ENCODE data around the gene TTC39B. TPM values are rescaled to one million over a fixed set of nuclear protein-coding genes. Genes with fewer than 3 reads are reported as not detected.
A peak's percentile ranks its signal among the peaks of the same experiment; 100 is the strongest.
"Not testable (repeated sequence)": the region's sequence is repeated elsewhere in the genome, so short reads cannot be mapped to it uniquely, and the experiment has no call there.

TTC39B gene
- polyA plus RNA-seq, 4 donors, result 8.2 to 9.8 (median 8.3) TPM

- no peak for DNase-seq (ENCODE audit: low read depth in 4 of 4, low spot score in 3 of 4)
These were observed 35.6 kb downstream of the TTC39B start for GRCh38 chr9:15271403-15271802.

GRCh38 chr9:15268782-15269181 is 38.2 kb downstream of the TTC39B start:
- no peak for DNase-seq (ENCODE audit: low read depth in 4 of 4, low spot score in 3 of 4)

- DNase-seq (ENCODE audit: low read depth in 4 of 4, low spot score in 3 of 4), result no peak
These were observed 38.7 kb downstream of the TTC39B start for GRCh38 chr9:15268317-15268716.

GRCh38 chr9:15264918-15265317 is 42.1 kb downstream of the TTC39B start:
- DNase-seq (ENCODE audit: low read depth in 4 of 4, low spot score in 3 of 4), result no peak

GRCh38 chr9:15262581-15262980 is 44.4 kb downstream of the TTC39B start:
- no peak for DNase-seq (ENCODE audit: low read depth in 4 of 4, low spot score in 3 of 4)

- no peak for DNase-seq (ENCODE audit: low read depth in 4 of 4, low spot score in 3 of 4)
These were observed 50.6 kb downstream of the TTC39B start for GRCh38 chr9:15256426-15256825.

- no peak for DNase-seq (ENCODE audit: low read depth in 4 of 4, low spot score in 3 of 4)
These were observed 53.2 kb downstream of the TTC39B start for GRCh38 chr9:15253786-15254185.

- DNase-seq (ENCODE audit: low read depth in 4 of 4, low spot score in 3 of 4), result no peak
These were observed 53.8 kb downstream of the TTC39B start for GRCh38 chr9:15253197-15253596.

GRCh38 chr9:15249981-15250380 is 57.0 kb downstream of the TTC39B start:
- DNase-seq (ENCODE audit: low read depth in 4 of 4, low spot score in 3 of 4), result no peak

GRCh38 chr9:15249042-15249818 is 57.8 kb downstream of the TTC39B start:
- peak in 2 of 4 donors; percentile 18 to 24 for DNase-seq (ENCODE audit: low read depth in 4 of 4, low spot score in 3 of 4)

GRCh38 chr9:15248621-15249020 is 58.4 kb downstream of the TTC39B start:
- DNase-seq (ENCODE audit: low read depth in 4 of 4, low spot score in 3 of 4), result no peak

GRCh38 chr9:15248081-15248480 is 58.9 kb downstream of the TTC39B start:
- no peak for DNase-seq (ENCODE audit: low read depth in 4 of 4, low spot score in 3 of 4)

- DNase-seq (ENCODE audit: low read depth in 4 of 4, low spot score in 3 of 4), result no peak
These were observed 60.3 kb downstream of the TTC39B start for GRCh38 chr9:15246708-15247107.

- DNase-seq (ENCODE audit: low read depth in 4 of 4, low spot score in 3 of 4), result no peak
These were observed 60.8 kb downstream of the TTC39B start for GRCh38 chr9:15246243-15246642.

GRCh38 chr9:15244001-15244441 is 63.0 kb downstream of the TTC39B start:
- no peak for DNase-seq (ENCODE audit: low read depth in 4 of 4, low spot score in 3 of 4)

GRCh38 chr9:15243081-15243480 is 63.9 kb downstream of the TTC39B start:
- DNase-seq (ENCODE audit: low read depth in 4 of 4, low spot score in 3 of 4), result no peak

- no peak for DNase-seq (ENCODE audit: low read depth in 4 of 4, low spot score in 3 of 4)
These were observed 66.1 kb downstream of the TTC39B start for GRCh38 chr9:15240927-15241326.

- DNase-seq (ENCODE audit: low read depth in 4 of 4, low spot score in 3 of 4), result no peak
These were observed 67.2 kb downstream of the TTC39B start for GRCh38 chr9:15239816-15240215.

- no peak for DNase-seq (ENCODE audit: low read depth in 4 of 4, low spot score in 3 of 4)
These were observed 68.4 kb downstream of the TTC39B start for GRCh38 chr9:15238646-15239045.

- no peak for DNase-seq (ENCODE audit: low read depth in 4 of 4, low spot score in 3 of 4)
These were observed 71.4 kb downstream of the TTC39B start for GRCh38 chr9:15235658-15236057.

- not testable (repeated sequence) for DNase-seq (ENCODE audit: low read depth in 4 of 4, low spot score in 3 of 4)
These were observed 73.0 kb downstream of the TTC39B start for GRCh38 chr9:15233941-15234490.

- not testable (repeated sequence) for DNase-seq (ENCODE audit: low read depth in 4 of 4, low spot score in 3 of 4)
These were observed 74.2 kb downstream of the TTC39B start for GRCh38 chr9:15232706-15233280.

Data from left renal pelvis (tissue), 4 donors.